PFSK-1 (cell line): ENCODE measurements around the gene ABCB8.

Experiments
- FOXP2 ChIP-seq: optimal IDR thresholded peaks from 2 replicates; pipeline ENCODE3; 2011; ENCODE audit warnings: borderline replicate concordance, control low read depth, inconsistent platforms; ENCODE audit not compliant: insufficient read depth; ENCODE audit errors: extremely low read length, extremely low read depth
- POLR2AphosphoS5 ChIP-seq: IDR thresholded peaks from 2 replicates; pipeline ENCODE4 v1.6.1; 2012; ENCODE audit warnings: low read depth, mild to moderate bottlenecking, control low read depth, low read length, moderate library complexity
- SIN3A ChIP-seq: IDR thresholded peaks from 2 replicates; pipeline ENCODE4 v1.6.1; 2012; ENCODE audit warnings: mild to moderate bottlenecking, low read length, moderate library complexity, borderline replicate concordance; ENCODE audit not compliant: insufficient read depth
- TAF1 ChIP-seq: IDR thresholded peaks from 2 replicates; pipeline ENCODE4 v1.6.1; 2012; ENCODE audit warnings: low read length, control low read depth, borderline replicate concordance; ENCODE audit not compliant: insufficient read depth
- TF ChIP-seq, protein P1 (sequence below), 2 experiments: IDR thresholded peaks; 2 replicates each; pipeline versions ENCODE4 v1.6.1 to v1.8.0; 2011 to 2012; ENCODE audit warnings: low read depth in 2 of 2, low read length in 2 of 2, control low read depth in 1 of 2, inconsistent platforms in 1 of 2, mild to moderate bottlenecking in 1 of 2, moderate library complexity in 1 of 2; ENCODE audit not compliant: insufficient read depth in 1 of 2

The ABCB8 gene

DNA sequence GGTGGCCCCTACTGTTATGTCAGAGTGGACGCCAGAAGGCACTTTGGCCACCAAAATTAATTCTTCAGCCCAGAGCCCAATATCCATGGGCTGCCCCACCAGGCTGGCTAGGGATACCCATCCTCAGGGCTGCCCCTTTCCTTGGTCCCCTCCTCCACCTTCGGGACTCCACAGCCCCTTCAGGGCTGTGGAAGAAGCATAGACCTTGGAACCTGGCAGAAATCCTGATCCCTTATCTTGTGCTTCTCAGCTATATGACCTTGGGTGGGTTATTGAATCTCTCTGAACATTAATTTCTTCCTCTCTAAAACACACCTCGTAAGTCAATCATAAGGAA is 55.5 kb downstream of the ABCB8 start:
- TF ChIP-seq, protein P1, sequence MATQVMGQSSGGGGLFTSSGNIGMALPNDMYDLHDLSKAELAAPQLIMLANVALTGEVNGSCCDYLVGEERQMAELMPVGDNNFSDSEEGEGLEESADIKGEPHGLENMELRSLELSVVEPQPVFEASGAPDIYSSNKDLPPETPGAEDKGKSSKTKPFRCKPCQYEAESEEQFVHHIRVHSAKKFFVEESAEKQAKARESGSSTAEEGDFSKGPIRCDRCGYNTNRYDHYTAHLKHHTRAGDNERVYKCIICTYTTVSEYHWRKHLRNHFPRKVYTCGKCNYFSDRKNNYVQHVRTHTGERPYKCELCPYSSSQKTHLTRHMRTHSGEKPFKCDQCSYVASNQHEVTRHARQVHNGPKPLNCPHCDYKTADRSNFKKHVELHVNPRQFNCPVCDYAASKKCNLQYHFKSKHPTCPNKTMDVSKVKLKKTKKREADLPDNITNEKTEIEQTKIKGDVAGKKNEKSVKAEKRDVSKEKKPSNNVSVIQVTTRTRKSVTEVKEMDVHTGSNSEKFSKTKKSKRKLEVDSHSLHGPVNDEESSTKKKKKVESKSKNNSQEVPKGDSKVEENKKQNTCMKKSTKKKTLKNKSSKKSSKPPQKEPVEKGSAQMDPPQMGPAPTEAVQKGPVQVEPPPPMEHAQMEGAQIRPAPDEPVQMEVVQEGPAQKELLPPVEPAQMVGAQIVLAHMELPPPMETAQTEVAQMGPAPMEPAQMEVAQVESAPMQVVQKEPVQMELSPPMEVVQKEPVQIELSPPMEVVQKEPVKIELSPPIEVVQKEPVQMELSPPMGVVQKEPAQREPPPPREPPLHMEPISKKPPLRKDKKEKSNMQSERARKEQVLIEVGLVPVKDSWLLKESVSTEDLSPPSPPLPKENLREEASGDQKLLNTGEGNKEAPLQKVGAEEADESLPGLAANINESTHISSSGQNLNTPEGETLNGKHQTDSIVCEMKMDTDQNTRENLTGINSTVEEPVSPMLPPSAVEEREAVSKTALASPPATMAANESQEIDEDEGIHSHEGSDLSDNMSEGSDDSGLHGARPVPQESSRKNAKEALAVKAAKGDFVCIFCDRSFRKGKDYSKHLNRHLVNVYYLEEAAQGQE (IDR thresholded peaks at IDR 0.05; ENCODE audit: insufficient read depth in 1 of 2, low read depth in 2 of 2, low read length in 2 of 2) = no peak
- TF ChIP-seq TAF1 = no peak
- no peak for TF ChIP-seq FOXP2
- no peak for TF ChIP-seq SIN3A
- TF ChIP-seq POLR2AphosphoS5 = no peak

DNA sequence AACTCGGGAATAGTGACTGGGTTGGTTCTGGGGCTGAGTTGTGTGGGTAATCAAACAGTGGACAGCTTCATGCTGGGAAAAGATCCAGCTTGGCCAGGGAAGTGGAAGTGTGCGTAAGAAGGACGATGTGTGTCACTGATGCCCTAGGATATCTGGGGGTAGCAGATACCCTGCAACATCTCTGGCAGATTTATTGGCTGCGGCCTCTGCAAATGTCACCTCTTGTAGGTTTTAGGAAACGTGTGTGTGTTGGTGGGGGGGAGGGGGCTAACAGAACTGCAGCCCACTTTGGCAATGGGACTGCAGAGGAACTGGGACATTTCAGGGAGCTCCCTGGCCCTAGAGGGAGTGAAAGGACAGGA is 57.1 kb downstream of the ABCB8 start:
- TF ChIP-seq POLR2AphosphoS5 (no peak), TAF1 (peak; percentile 11; the same call in 1 of the 2 replicates), SIN3A (no peak), FOXP2 (no peak)
- TF ChIP-seq, protein P1 (IDR thresholded peaks at IDR 0.05; ENCODE audit: insufficient read depth in 1 of 2, low read depth in 2 of 2, low read length in 2 of 2) = no peak

DNA sequence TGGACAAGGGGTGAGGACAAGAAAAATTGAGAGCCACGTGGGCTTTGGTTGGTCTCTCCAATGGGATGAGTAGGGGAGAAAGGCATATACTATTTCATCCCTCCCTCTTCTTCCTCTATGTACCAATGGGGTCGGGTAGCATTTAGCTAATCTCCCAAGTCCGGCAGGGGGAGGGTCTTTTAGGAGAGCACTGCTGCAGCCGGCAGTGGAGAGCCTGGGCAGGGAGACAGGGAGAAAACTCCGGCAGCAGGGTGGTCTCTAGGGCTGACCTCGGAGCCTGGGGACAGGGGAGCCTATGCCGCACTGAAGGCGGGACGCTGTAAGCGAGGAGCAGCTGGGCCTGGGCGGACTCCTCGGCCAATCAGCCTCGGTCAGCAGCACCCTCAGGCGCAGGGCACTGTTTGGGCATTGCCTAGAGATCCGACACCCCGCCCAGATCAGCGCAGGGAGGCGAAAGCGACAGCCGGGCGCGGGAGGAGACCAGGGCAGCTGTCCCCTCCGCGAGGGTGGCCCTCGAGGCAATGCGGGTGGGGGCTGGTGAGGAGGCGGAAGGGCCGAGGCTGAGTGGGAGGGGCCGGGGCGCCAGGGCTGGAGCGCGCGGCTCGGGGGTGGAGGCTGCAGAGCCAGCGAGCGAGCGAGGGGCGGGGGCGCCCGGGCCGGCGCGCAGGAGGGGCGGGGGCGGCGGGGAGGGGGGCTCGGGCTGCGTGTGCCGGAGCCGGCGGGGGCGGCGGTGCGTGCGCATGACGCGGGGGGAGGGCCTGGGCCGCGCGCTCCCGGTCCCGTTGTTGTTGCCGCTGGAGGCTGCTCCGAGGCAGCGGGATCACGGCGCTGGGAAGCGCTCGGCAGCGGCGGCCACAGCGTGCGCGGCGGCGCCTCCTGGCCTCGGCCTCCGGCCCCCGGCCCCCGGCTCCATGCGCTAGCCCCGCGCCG is 57.7 kb downstream of the ABCB8 start, which contains the start of gene AGAP3:
Gene AGAP3, plus strand, starts transcription at position 785 of the 930 bp plus-strand sequence. CDS start 267 bp downstream, outside the sequence.
- TF ChIP-seq SIN3A (no peak; the same call in 1 of the 2 replicates), POLR2AphosphoS5 (peak; percentile 91), TAF1 (0 out of 2 replicates have a peak, but pooled peaks have one; percentile 49), FOXP2 (no peak)
- TF ChIP-seq, protein P1 (IDR thresholded peaks at IDR 0.05; ENCODE audit: insufficient read depth in 1 of 2, low read depth in 2 of 2, low read length in 2 of 2) = peak in 1 of 2 experiments; percentile 37; a peak in 1 of 4 replicates

DNA sequence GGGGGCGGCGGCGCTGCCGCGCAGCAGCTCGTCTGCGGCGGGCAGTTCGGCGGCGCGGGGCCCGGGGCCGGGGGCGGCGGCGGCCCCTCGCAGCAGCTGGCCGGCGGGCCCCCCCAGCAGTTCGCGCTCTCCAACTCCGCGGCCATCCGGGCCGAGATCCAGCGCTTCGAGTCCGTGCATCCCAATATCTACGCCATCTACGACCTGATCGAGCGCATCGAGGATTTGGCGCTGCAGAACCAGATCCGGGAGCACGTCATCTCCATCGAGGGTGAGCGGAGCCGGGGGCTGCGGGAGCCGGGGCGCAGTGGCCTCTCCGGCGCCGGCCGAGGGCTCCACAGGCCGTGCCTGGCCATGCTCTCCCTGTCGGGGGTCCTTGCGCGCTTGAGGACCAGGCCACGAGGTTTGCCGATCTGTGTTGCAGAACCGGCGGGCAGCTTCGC is 58.6 kb downstream of the ABCB8 start:
- TF ChIP-seq FOXP2 = no peak
- TF ChIP-seq SIN3A = no peak
- TF ChIP-seq TAF1 = no peak
- no peak for TF ChIP-seq POLR2AphosphoS5
- TF ChIP-seq, protein P1 (IDR thresholded peaks at IDR 0.05; ENCODE audit: insufficient read depth in 1 of 2, low read depth in 2 of 2, low read length in 2 of 2) = no peak
